ENCODE measurements around the gene SFSWAP. TPM values are rescaled to one million over a fixed set of nuclear protein-coding genes. Genes with fewer than 3 reads are reported as not detected.

The SFSWAP gene
- total and polyA plus RNA-seq, 2 of the 13 experiments (the other 11 are each of a cell fraction or from before 2014, with no cell fraction given), result 17.1 to 27.7 TPM

DNA sequence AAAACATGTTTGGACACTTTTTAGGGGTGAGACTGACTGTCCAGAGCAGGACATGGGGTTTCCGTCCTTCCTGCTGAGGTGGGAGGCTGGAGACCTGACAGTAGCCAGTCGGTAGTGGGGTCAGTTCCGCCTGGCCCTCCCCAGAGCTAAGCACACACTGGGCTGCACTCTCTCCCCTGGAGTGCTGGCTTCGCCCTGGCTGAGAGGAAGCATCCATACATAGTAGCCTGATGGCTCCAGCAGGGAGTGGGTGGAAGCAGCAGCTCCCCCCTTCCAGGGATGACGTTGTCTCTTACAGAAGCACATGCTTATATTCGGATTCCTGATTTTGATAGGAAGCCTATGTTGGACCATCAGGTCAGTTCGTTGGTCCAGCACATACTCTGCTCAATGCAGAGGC is 40.4 kb downstream of the SFSWAP start:
- Histone ChIP-seq H3K4me1 (ENCODE audit: insufficient read depth, low read length) (no peaks in the 10 kb centered on the region), H3K4me2 (ENCODE audit: low read depth, low read length) (no peak overlapping the region), H3K27ac (ENCODE audit: extremely low read length, insufficient read depth, low read length) (no peak overlapping the region), H3K4me3 (replicated peaks in 1 of 3; ENCODE audit: insufficient read depth in 1 of 3, low read depth in 2 of 3, low read length in 3 of 3) (no peak overlapping the region), H3K79me2 (ENCODE audit: insufficient read depth, low read length) (no peaks in the 10 kb centered on the region), H3K9me3 (ENCODE audit: low read length) (no peaks in the 10 kb centered on the region), H2AFZ (ENCODE audit: low read length) (no peak overlapping the region), H3K36me3 (replicated peaks in 1 of 2; ENCODE audit: control insufficient read depth in 1 of 2, insufficient read depth in 2 of 2, low read length in 2 of 2) (peaks cover 24 to 78% of the 10 kb centered on the region in 2 experiments), H3K27me3 (ENCODE audit: control insufficient read depth in 1 of 2, insufficient read depth in 2 of 2, low read length in 2 of 2) (no peaks in the 10 kb centered on the region), H4K20me1 (ENCODE audit: insufficient read depth, low read length) (no peaks in the 10 kb centered on the region), H3K9ac (ENCODE audit: insufficient read depth, low read depth, low read length) (no peak overlapping the region)
- ATAC-seq (no peak), FAIRE-seq (no peak), DNase-seq (ENCODE audit: low spot score) (no peak)
- in situ Hi-C loops (cut with HindIII; ENCODE audit: extremely low pct_ligation_motif_present, low pct_unique_long_range_greater_than_20kb) (no loop called here), intact Hi-C loops (cut with micrococcal nuclease; ENCODE audit: unreplicated experiment) (no loop called here)
- no peak for TF ChIP-seq REPIN1 (CRISPR knock-in tag; IDR thresholded peaks at IDR 0.05; ENCODE audit: borderline replicate concordance, low read depth)
- TF ChIP-seq DZIP1 (CRISPR knock-in tag; IDR thresholded peaks at IDR 0.05), result no peak
- TF ChIP-seq BCLAF1 (IDR thresholded peaks at IDR 0.05), result no peak
- TF ChIP-seq ARHGAP35 (CRISPR knock-in tag; IDR thresholded peaks at IDR 0.05; ENCODE audit: borderline replicate concordance), result no peak
- TF ChIP-seq MIXL1 (CRISPR knock-in tag; IDR thresholded peaks at IDR 0.05), result no peak
- TF ChIP-seq MXD4 (CRISPR knock-in tag; IDR thresholded peaks at IDR 0.05), result no peak
- no peak for TF ChIP-seq ZNF550 (CRISPR knock-in tag; IDR thresholded peaks at IDR 0.05; ENCODE audit: borderline replicate concordance)
- no peak for TF ChIP-seq ZNF746 (CRISPR knock-in tag; IDR thresholded peaks at IDR 0.05)
- no peak for TF ChIP-seq ZNF670 (CRISPR knock-in tag; IDR thresholded peaks at IDR 0.05; ENCODE audit: borderline replicate concordance)
- no peak for TF ChIP-seq HNRNPL (IDR thresholded peaks at IDR 0.05; ENCODE audit: low read depth, low read length)
- BruUV-seq (replicated peaks), result no TSS peak
- ChIA-PET POLR2A (no interaction called here), CTCF (ENCODE audit: low intra/inter-chr PET ratio, low total read pairs) (no interaction called here)
- WGBS (ENCODE audit: low lambda C conversion rate), result 96% methylated on average over 4 of the region's 7 CpGs
